GM06990 (cell line): ENCODE results near the gene RBP2.

Experiments
- DNase-seq: peaks from one replicate; pipeline ENCODE4 v3.0.0-alpha.2; 2011; ENCODE audit not compliant: insufficient read length; ENCODE audit errors: extremely low read depth
- H3K27me3 ChIP-seq: replicated peaks from 2 replicates; pipeline ENCODE4 v1.6.0; 2011; ENCODE audit warnings: low read length; ENCODE audit not compliant: control insufficient read depth, insufficient read depth
- H3K36me3 ChIP-seq: 2 replicates; pipeline ENCODE4 v1.5.1; 2011; ENCODE audit warnings: low read length; ENCODE audit not compliant: control insufficient read depth, insufficient read depth
- H3K4me3 ChIP-seq: replicated peaks from 2 replicates; pipeline ENCODE4 v1.5.1; 2011; ENCODE audit warnings: low read depth, mild to moderate bottlenecking, control low read depth, low read length
- CTCF ChIP-seq: IDR thresholded peaks from 2 replicates; pipeline ENCODE4 v1.5.1; 2011; ENCODE audit warnings: low read length, control low read depth, mild to moderate bottlenecking, inconsistent platforms; ENCODE audit not compliant: insufficient read depth, poor library complexity, severe bottlenecking

The RBP2 gene

DNA sequence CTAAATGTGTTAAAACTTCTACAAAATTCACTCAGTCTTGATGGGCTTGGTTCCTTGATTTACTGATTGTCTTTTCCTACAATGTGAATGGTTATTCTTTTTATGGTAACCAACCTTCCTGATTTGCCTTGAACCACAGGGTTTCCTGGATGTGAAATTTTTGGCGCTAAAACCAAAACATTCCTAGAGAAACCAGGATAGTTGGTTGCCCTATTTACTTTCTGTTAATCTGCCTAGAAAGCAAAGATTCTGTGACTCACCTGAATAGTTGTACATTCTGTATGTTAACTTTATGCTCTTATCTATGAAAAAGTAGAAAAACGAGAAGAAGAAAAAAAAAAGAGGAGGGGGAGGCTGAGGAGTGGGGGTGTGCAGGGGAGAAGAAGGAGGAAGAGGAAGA, 23.2 kb upstream of the RBP2 start:
- Histone ChIP-seq H3K27me3 (no peaks in the 10 kb centered on the region), H3K36me3 (no peaks in the 10 kb centered on the region), H3K4me3 (no peak overlapping the region)
- no peak for TF ChIP-seq CTCF
- no peak for DNase-seq

GRCh38 chr3:139493826-139494385, 17.6 kb upstream of the RBP2 start:
- no peaks in the 10 kb centered on the region for H3K36me3 ChIP-seq
- no peak overlapping the region for H3K4me3 ChIP-seq
- no peak for TF ChIP-seq CTCF
- no peak for DNase-seq
- no peaks in the 10 kb centered on the region for H3K27me3 ChIP-seq

DNA sequence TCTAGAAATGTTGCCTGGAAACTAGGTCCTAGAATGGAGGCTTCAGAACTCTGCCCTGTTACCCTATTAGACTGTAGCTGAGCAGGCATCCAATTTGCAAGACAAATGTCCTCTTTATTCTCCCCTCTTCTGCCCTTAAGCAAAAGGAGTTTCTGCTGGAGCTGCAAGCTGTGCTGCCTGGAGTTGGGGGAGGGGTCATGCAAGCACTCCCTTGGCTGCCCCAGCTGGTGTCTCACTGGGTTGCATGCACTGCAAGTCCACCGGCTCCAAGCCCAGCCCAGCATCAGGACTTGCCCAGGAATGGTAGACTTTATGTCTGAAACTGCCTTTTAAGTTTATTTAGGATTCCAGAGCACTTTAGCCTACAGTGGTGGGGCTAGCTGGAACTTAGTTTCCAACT, 15.7 kb upstream of the RBP2 start:
- Histone ChIP-seq H3K36me3 (no peaks in the 10 kb centered on the region), H3K4me3 (no peak overlapping the region), H3K27me3 (no peaks in the 10 kb centered on the region)
- no peak for DNase-seq
- no peak for TF ChIP-seq CTCF

GRCh38 chr3:139491027-139491700, 14.8 kb upstream of the RBP2 start:
- no peaks in the 10 kb centered on the region for H3K27me3 ChIP-seq
- no peak for TF ChIP-seq CTCF
- H3K36me3 ChIP-seq, result no peaks in the 10 kb centered on the region
- no peak for DNase-seq
- H3K4me3 ChIP-seq, result no peak overlapping the region

GRCh38 chr3:139482206-139482605, 5.9 kb upstream of the RBP2 start:
- Histone ChIP-seq H3K36me3 (no peaks in the 10 kb centered on the region), H3K27me3 (no peaks in the 10 kb centered on the region), H3K4me3 (no peak overlapping the region)
- TF ChIP-seq CTCF, result no peak
- no peak for DNase-seq
